Neutrophil (primary cell): Measurements from ENCODE around the gene TCF19.

Source experiments
- H3K27ac ChIP-seq: fragments of 200-600 bp; sonication (generic); 2 replicates; pipeline ENCODE4 v1.5.1; 2016; ENCODE audit warnings: mild to moderate bottlenecking, moderate library complexity
- H3K27me3 ChIP-seq: fragments of 200-600 bp; sonication (generic); 2 replicates; pipeline ENCODE4 v1.6.0; 2016; ENCODE audit warnings: mild to moderate bottlenecking
- H3K36me3 ChIP-seq: fragments of 200-600 bp; sonication (generic); 2 replicates; pipeline ENCODE4 v1.5.1; 2017
- H3K4me1 ChIP-seq, 2 experiments: fragments of 200-600 bp in 1 of 2; sonication (generic) in 1 of 2; 1 replicate in 1 of 2; 2 replicates in 1 of 2; pipeline versions ENCODE4 v1.5.1 to v1.6.1; 2013 to 2016; ENCODE audit warnings: low read depth in 1 of 2, low read length in 1 of 2, mild to moderate bottlenecking in 1 of 2, moderate library complexity in 1 of 2; ENCODE audit not compliant: control insufficient read depth in 1 of 2, insufficient read depth in 1 of 2
- H3K4me3 ChIP-seq, 2 experiments: fragments of 200-600 bp in 1 of 2; sonication (generic) in 1 of 2; 1 replicate in 1 of 2; 2 replicates in 1 of 2; pipeline ENCODE4 v1.5.1; 2013 to 2016; ENCODE audit warnings: low read depth in 1 of 2, low read length in 1 of 2, mild to moderate bottlenecking in 1 of 2, moderate library complexity in 1 of 2
- H3K9me3 ChIP-seq: fragments of 200-600 bp; sonication (generic); 2 replicates; pipeline ENCODE4 v1.5.1; 2016
- TF ChIP-seq, protein P1 (sequence below): fragments of 200-600 bp; sonication (generic); IDR thresholded peaks from 2 replicates; pipeline ENCODE4 v1.5.1; 2016; ENCODE audit warnings: antibody characterized with exemption

The TCF19 gene

DNA sequence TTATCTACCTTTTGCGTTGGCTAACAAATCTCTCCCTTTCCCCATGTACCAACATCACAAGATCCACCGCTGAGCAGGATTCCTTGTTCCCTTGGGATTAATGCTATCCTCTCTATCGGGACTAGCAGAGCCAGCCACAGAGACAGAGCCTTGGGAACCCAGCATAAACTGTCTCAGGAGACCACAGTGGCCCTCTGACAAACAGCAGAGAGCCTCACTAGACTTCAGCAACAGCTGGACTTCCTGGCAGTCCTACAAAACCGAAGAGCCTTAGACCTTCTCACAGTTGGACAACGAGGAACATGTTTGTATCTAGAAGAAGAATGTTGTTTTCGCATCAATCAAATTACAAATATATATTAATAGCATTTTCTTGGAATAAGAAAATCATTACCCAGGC is 51.7 kb downstream of the TCF19 start:
- Histone ChIP-seq H3K27me3 (no peaks in the 10 kb centered on the region), H3K36me3 (peaks cover 22% of the 10 kb centered on the region), H3K4me3 (peak overlapping the region; percentile 22 to 28), H3K4me1 (peaks cover 99% of the 10 kb centered on the region in 2 experiments), H3K27ac (peak overlapping the region; percentile 83), H3K9me3 (no peaks in the 10 kb centered on the region)
- TF ChIP-seq, protein P1, sequence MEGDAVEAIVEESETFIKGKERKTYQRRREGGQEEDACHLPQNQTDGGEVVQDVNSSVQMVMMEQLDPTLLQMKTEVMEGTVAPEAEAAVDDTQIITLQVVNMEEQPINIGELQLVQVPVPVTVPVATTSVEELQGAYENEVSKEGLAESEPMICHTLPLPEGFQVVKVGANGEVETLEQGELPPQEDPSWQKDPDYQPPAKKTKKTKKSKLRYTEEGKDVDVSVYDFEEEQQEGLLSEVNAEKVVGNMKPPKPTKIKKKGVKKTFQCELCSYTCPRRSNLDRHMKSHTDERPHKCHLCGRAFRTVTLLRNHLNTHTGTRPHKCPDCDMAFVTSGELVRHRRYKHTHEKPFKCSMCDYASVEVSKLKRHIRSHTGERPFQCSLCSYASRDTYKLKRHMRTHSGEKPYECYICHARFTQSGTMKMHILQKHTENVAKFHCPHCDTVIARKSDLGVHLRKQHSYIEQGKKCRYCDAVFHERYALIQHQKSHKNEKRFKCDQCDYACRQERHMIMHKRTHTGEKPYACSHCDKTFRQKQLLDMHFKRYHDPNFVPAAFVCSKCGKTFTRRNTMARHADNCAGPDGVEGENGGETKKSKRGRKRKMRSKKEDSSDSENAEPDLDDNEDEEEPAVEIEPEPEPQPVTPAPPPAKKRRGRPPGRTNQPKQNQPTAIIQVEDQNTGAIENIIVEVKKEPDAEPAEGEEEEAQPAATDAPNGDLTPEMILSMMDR: no peak

DNA sequence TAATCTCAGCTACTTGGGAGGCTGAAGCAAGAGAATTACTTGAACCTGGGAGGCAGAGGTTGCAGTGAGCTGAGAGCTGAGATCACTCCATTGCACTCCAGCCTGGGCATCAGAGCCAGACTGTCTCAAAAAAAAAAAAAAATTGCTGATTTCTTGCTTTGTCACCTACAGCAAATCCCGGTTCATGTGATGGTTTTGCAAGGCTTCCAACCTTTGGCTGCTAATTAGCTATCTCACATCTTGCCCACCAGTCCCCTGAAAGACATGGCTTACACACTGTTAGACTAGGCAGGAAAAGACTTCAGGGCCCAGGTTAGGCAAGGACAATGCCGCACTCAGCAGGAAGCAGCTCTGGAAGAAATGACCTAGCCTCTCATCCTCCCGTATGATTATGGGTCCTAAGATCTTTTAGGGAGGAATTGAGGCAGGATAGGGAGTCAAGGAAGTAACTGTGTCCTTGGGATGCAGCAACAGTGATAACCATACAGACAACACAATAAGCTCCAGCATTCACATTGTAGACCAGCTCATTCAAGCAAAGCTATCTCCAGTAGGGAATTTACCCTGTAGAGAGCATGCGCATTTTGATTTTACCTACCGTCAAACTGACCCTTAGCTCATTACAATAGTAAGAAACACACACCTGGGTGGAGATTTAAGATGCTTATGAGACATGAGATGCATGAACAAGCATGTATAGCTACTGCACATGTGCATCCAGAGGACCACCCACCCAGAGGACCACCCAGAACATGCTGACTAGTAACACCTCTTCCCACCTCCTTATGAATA is 52.5 kb downstream of the TCF19 start:
- H3K27me3 ChIP-seq: no peaks in the 10 kb centered on the region
- peak overlapping the region; percentile 83 for H3K27ac ChIP-seq
- TF ChIP-seq, protein P1: no peak
- H3K9me3 ChIP-seq: no peaks in the 10 kb centered on the region
- H3K36me3 ChIP-seq: peaks cover 15% of the 10 kb centered on the region
- peak overlapping the region; percentile 18 to 28 for H3K4me3 ChIP-seq
- peaks cover 97 to 100% of the 10 kb centered on the region in 2 experiments for H3K4me1 ChIP-seq
